Neural progenitor cell (in vitro differentiated cells): ENCODE data around the gene LYPD5. TPM values are rescaled to one million over a fixed set of nuclear protein-coding genes. Genes with fewer than 3 reads are reported as not detected.

Source experiments
- DNase-seq: peaks from one replicate; pipeline ENCODE4 v3.0.0-alpha.2; 2016; ENCODE audit warnings: low spot score
- H2AFZ ChIP-seq: fragments of 200-600 bp; sonication (generic); replicated peaks from 2 replicates; pipeline ENCODE4 v1.6.1; 2016; ENCODE audit warnings: antibody characterized with exemption
- H3F3A ChIP-seq: fragments of 200-600 bp; sonication (generic); 2 replicates; pipeline ENCODE4 v1.6.1; 2016; ENCODE audit warnings: antibody characterized with exemption, low read depth
- H3K27ac ChIP-seq: fragments of 200-600 bp; sonication (generic); 2 replicates; pipeline ENCODE4 v1.5.1; 2016; ENCODE audit warnings: mild to moderate bottlenecking
- H3K27me3 ChIP-seq: fragments of 200-600 bp; sonication (generic); 2 replicates; pipeline ENCODE4 v1.6.1; 2016; ENCODE audit warnings: mild to moderate bottlenecking, moderate library complexity
- H3K36me3 ChIP-seq: fragments of 200-600 bp; sonication (generic); 2 replicates; pipeline ENCODE4 v1.5.1; 2016
- H3K4me1 ChIP-seq: fragments of 200-600 bp; sonication (generic); 2 replicates; pipeline ENCODE4 v1.6.1; 2016; ENCODE audit warnings: mixed run types
- H3K4me2 ChIP-seq: fragments of 200-600 bp; sonication (generic); 2 replicates; pipeline ENCODE4 v1.6.1; 2016
- H3K4me3 ChIP-seq: fragments of 200-600 bp; sonication (generic); 2 replicates; pipeline ENCODE4 v1.5.1; 2016
- H3K79me2 ChIP-seq: fragments of 200-600 bp; sonication (generic); 2 replicates; pipeline ENCODE4 v1.6.1; 2016; ENCODE audit warnings: low read depth
- H3K9ac ChIP-seq: fragments of 200-600 bp; sonication (generic); 2 replicates; pipeline ENCODE4 v1.6.1; 2016
- H3K9me3 ChIP-seq: fragments of 200-600 bp; sonication (generic); 2 replicates; pipeline ENCODE4 v1.5.1; 2016; ENCODE audit warnings: low read depth
- H4K20me1 ChIP-seq: fragments of 200-600 bp; sonication (generic); 2 replicates; pipeline ENCODE4 v1.6.1; 2016; ENCODE audit warnings: low read depth
- H3K27ac Mint-ChIP-seq: 3 replicates; pipeline ENCODE4 v1.8.0; 2021; ENCODE audit warnings: mixed read lengths
- H3K27me3 Mint-ChIP-seq: 2 replicates; pipeline ENCODE4 v1.8.0; 2022; ENCODE audit warnings: low read depth, mild to moderate bottlenecking, inconsistent platforms, moderate library complexity, mixed read lengths; ENCODE audit not compliant: insufficient read depth
- H3K36me3 Mint-ChIP-seq: 3 replicates; pipeline ENCODE4 v1.8.0; 2021; ENCODE audit warnings: mixed read lengths
- H3K4me1 Mint-ChIP-seq: 3 replicates; pipeline ENCODE4 v1.8.0; 2021; ENCODE audit warnings: mixed read lengths
- H3K4me3 Mint-ChIP-seq: 3 replicates; pipeline ENCODE4 v1.8.0; 2021; ENCODE audit warnings: mild to moderate bottlenecking, moderate library complexity, mixed read lengths
- H3K9me3 Mint-ChIP-seq: 3 replicates; pipeline ENCODE4 v1.8.0; 2020; ENCODE audit warnings: mixed read lengths
- CTCF ChIP-seq: fragments of 200-600 bp; sonication (generic); IDR thresholded peaks from 2 replicates; pipeline ENCODE4 v1.5.1; 2017; ENCODE audit warnings: antibody characterized with exemption, mild to moderate bottlenecking
- EZH2 ChIP-seq: fragments of 200-600 bp; sonication (generic); IDR thresholded peaks from 2 replicates; pipeline ENCODE4 v1.6.1; 2017; ENCODE audit warnings: antibody characterized with exemption, mild to moderate bottlenecking, moderate library complexity
- EZH2phosphoT487 ChIP-seq: fragments of 200-600 bp; sonication (generic); IDR thresholded peaks from 2 replicates; pipeline ENCODE4 v1.6.1; 2017; ENCODE audit warnings: antibody characterized with exemption
- total RNA-seq: library from RNA; depleted of rRNA; stranded (reverse); fragments of >200 nt; gene quantifications from 2 replicates; pipeline ENCODE4 v1.2.3, GENCODE V29; 2015; ENCODE audit warnings: low replicate concordance

The LYPD5 gene
- total RNA-seq, 1 donor from 2014 or later = not detected

- no peaks in the 10 kb centered on the region for H3K27me3 ChIP-seq
- no peak overlapping the region for H3K4me3 Mint-ChIP-seq
- no peaks in the 10 kb centered on the region for H3K4me1 Mint-ChIP-seq
- H3K36me3 ChIP-seq = no peaks in the 10 kb centered on the region
- H3F3A ChIP-seq = no peaks in the 10 kb centered on the region
- H3K9me3 Mint-ChIP-seq = peaks cover 3% of the 10 kb centered on the region
- TF ChIP-seq EZH2 (no peak), CTCF (no peak), EZH2phosphoT487 (no peak)
- H3K4me1 ChIP-seq = no peaks in the 10 kb centered on the region
- DNase-seq = no peak
- H3K9ac ChIP-seq = no peak overlapping the region
- no peaks in the 10 kb centered on the region for H3K36me3 Mint-ChIP-seq
- no peak overlapping the region for H3K27ac ChIP-seq
- H3K27ac Mint-ChIP-seq = no peak overlapping the region
- H3K27me3 Mint-ChIP-seq = peaks cover 10% of the 10 kb centered on the region
- no peaks in the 10 kb centered on the region for H3K79me2 ChIP-seq
- H3K4me2 ChIP-seq = no peak overlapping the region
- no peak overlapping the region for H3K4me3 ChIP-seq
- no peaks in the 10 kb centered on the region for H3K9me3 ChIP-seq
- no peak overlapping the region for H2AFZ ChIP-seq
- H4K20me1 ChIP-seq = no peaks in the 10 kb centered on the region
These were observed 10.4 kb upstream of the LYPD5 start for GRCh38 chr19:43812688-43813087.

- H3K36me3 ChIP-seq = no peaks in the 10 kb centered on the region
- no peak overlapping the region for H3K4me2 ChIP-seq
- H3K4me3 ChIP-seq = no peak overlapping the region
- H3K27me3 Mint-ChIP-seq = peaks cover 13% of the 10 kb centered on the region
- no peak overlapping the region for H3K9ac ChIP-seq
- peaks cover 2% of the 10 kb centered on the region for H3K9me3 Mint-ChIP-seq
- no peaks in the 10 kb centered on the region for H4K20me1 ChIP-seq
- TF ChIP-seq EZH2 = no peak
- DNase-seq = no peak
- no peaks in the 10 kb centered on the region for H3F3A ChIP-seq
- no peaks in the 10 kb centered on the region for H3K4me1 ChIP-seq
- no peaks in the 10 kb centered on the region for H3K9me3 ChIP-seq
- no peaks in the 10 kb centered on the region for H3K4me1 Mint-ChIP-seq
- H3K27me3 ChIP-seq = no peaks in the 10 kb centered on the region
- no peak overlapping the region for H3K27ac Mint-ChIP-seq
- no peaks in the 10 kb centered on the region for H3K79me2 ChIP-seq
- no peaks in the 10 kb centered on the region for H3K36me3 Mint-ChIP-seq
- H2AFZ ChIP-seq = no peak overlapping the region
- no peak overlapping the region for H3K27ac ChIP-seq
- H3K4me3 Mint-ChIP-seq = no peak overlapping the region
These were observed 10.0 kb upstream of the LYPD5 start for GRCh38 chr19:43812259-43812658.

- Mint-ChIP-seq H3K27me3 (peaks cover 13% of the 10 kb centered on the region), H3K27ac (no peak overlapping the region), H3K4me3 (no peak overlapping the region), H3K9me3 (no peaks in the 10 kb centered on the region), H3K36me3 (no peaks in the 10 kb centered on the region), H3K4me1 (no peaks in the 10 kb centered on the region)
- Histone ChIP-seq H3F3A (no peaks in the 10 kb centered on the region), H3K27me3 (no peaks in the 10 kb centered on the region), H3K4me2 (no peak overlapping the region), H4K20me1 (no peaks in the 10 kb centered on the region), H2AFZ (no peak overlapping the region), H3K4me3 (no peak overlapping the region), H3K9ac (no peak overlapping the region), H3K9me3 (no peaks in the 10 kb centered on the region), H3K4me1 (no peaks in the 10 kb centered on the region), H3K36me3 (no peaks in the 10 kb centered on the region), H3K27ac (no peak overlapping the region), H3K79me2 (no peaks in the 10 kb centered on the region)
- TF ChIP-seq EZH2phosphoT487 = no peak
- no peak for TF ChIP-seq CTCF
- no peak for DNase-seq
These were observed 9.6 kb upstream of the LYPD5 start for GRCh38 chr19:43811837-43812236.

GRCh38 chr19:43809762-43810696, 7.8 kb upstream of the LYPD5 start:
- Mint-ChIP-seq H3K36me3 (no peaks in the 10 kb centered on the region), H3K27ac (no peak overlapping the region), H3K9me3 (peaks cover 2% of the 10 kb centered on the region), H3K4me1 (no peaks in the 10 kb centered on the region), H3K4me3 (no peak overlapping the region), H3K27me3 (peaks cover 11% of the 10 kb centered on the region)
- Histone ChIP-seq H3K9me3 (no peaks in the 10 kb centered on the region), H3K4me3 (no peak overlapping the region), H3F3A (no peaks in the 10 kb centered on the region), H3K36me3 (no peaks in the 10 kb centered on the region), H4K20me1 (no peaks in the 10 kb centered on the region), H3K79me2 (no peaks in the 10 kb centered on the region), H3K27me3 (no peaks in the 10 kb centered on the region), H3K4me2 (no peak overlapping the region), H3K27ac (no peak overlapping the region), H3K9ac (no peak overlapping the region), H2AFZ (no peak overlapping the region), H3K4me1 (no peaks in the 10 kb centered on the region)
- TF ChIP-seq EZH2 (no peak), EZH2phosphoT487 (no peak), CTCF (peak; percentile 75)
- DNase-seq = peak; percentile 71
